Hepatocyte (in vitro differentiated cells): ENCODE results near the gene AGAP1. TPM values are rescaled to one million over a fixed set of nuclear protein-coding genes. Genes with fewer than 3 reads are reported as not detected.

Experiments
- DNase-seq: peaks from one replicate; pipeline ENCODE4 v3.0.0-alpha.2; 2016; ENCODE audit warnings: low spot score
- H2AFZ ChIP-seq: fragments of 200-600 bp; sonication (generic); 2 replicates; pipeline ENCODE4 v1.6.0; 2016; ENCODE audit warnings: antibody characterized with exemption, mild to moderate bottlenecking
- H3K27ac ChIP-seq: fragments of 200-600 bp; sonication (generic); 2 replicates; pipeline ENCODE4 v1.5.1; 2016; ENCODE audit warnings: mild to moderate bottlenecking
- H3K27me3 ChIP-seq: fragments of 200-600 bp; sonication (generic); 2 replicates; pipeline ENCODE4 v1.6.1; 2016
- H3K36me3 ChIP-seq: fragments of 200-600 bp; sonication (generic); replicated peaks from 2 replicates; pipeline ENCODE4 v1.5.1; 2016; ENCODE audit warnings: low read depth; ENCODE audit not compliant: insufficient read depth
- H3K4me1 ChIP-seq: fragments of 200-600 bp; sonication (generic); 2 replicates; pipeline ENCODE4 v1.5.1; 2016; ENCODE audit warnings: mild to moderate bottlenecking, moderate library complexity; ENCODE audit not compliant: insufficient read depth
- H3K4me2 ChIP-seq: fragments of 200-600 bp; sonication (generic); 2 replicates; pipeline ENCODE4 v1.6.0; 2016
- H3K4me3 ChIP-seq: fragments of 200-600 bp; sonication (generic); 2 replicates; pipeline ENCODE4 v1.5.1; 2016; ENCODE audit warnings: mild to moderate bottlenecking
- H3K79me2 ChIP-seq: fragments of 200-600 bp; sonication (generic); 2 replicates; pipeline ENCODE4 v1.6.0; 2017; ENCODE audit warnings: mild to moderate bottlenecking
- H3K9me2 ChIP-seq: fragments of 200-600 bp; sonication (generic); replicated peaks from 2 replicates; pipeline ENCODE4 v1.6.0; 2017; ENCODE audit warnings: mild to moderate bottlenecking; ENCODE audit not compliant: insufficient read depth
- H3K9me3 ChIP-seq: fragments of 200-600 bp; sonication (generic); 2 replicates; pipeline ENCODE4 v1.5.1; 2016; ENCODE audit warnings: low read depth, mild to moderate bottlenecking
- H4K20me1 ChIP-seq: fragments of 200-600 bp; sonication (generic); 2 replicates; pipeline ENCODE4 v1.6.0; 2016; ENCODE audit warnings: mild to moderate bottlenecking; ENCODE audit not compliant: insufficient read depth, poor library complexity, severe bottlenecking
- EZH2 ChIP-seq: fragments of 200-600 bp; sonication (generic); IDR thresholded peaks from 2 replicates; pipeline ENCODE4 v1.6.1; 2016; ENCODE audit warnings: antibody characterized with exemption, mild to moderate bottlenecking, borderline replicate concordance
- EZH2phosphoT487 ChIP-seq: fragments of 200-600 bp; sonication (generic); IDR thresholded peaks from one replicate; pipeline ENCODE4 v1.6.1; 2018; ENCODE audit warnings: antibody characterized with exemption, mild to moderate bottlenecking, low read depth, moderate library complexity; ENCODE audit not compliant: unreplicated experiment, severe bottlenecking
- WGBS: methylation state at CpG from one replicate; pipeline ENCODE4 v1.1.6; 2016; ENCODE audit warnings: low lambda C conversion rate; ENCODE audit errors: missing lambda C conversion rate; 5-methylcytosine and 5-hydroxymethylcytosine counted together
- polyA plus RNA-seq: library from polyadenylated mRNA; unstranded; fragments of >200 nt; fragmentation: Nextera tagmentation; extraction: Ambion mirVana; gene quantifications from 2 replicates; pipeline ENCODE4 v1.2.1, GENCODE V29; 2016
- total RNA-seq: library from RNA; depleted of rRNA; stranded (reverse); fragments of >200 nt; gene quantifications from 2 replicates; pipeline ENCODE4 v1.2.3, GENCODE V29; 2014
- TF ChIP-seq, protein P1 (sequence below): fragments of 200-600 bp; sonication (generic); IDR thresholded peaks from 2 replicates; pipeline ENCODE4 v1.5.1; 2016; ENCODE audit warnings: antibody characterized with exemption, mild to moderate bottlenecking; ENCODE audit not compliant: poor library complexity

Gene AGAP1
- total and polyA plus RNA-seq, 2 experiments from 2014 or later, result 12.1 to 20.0 TPM

- Histone ChIP-seq H3K27ac (no peak overlapping the region), H3K79me2 (no peaks in the 10 kb centered on the region), H3K4me1 (no peaks in the 10 kb centered on the region), H3K9me2 (no peaks in the 10 kb centered on the region), H3K4me2 (no peak overlapping the region), H4K20me1 (no peaks in the 10 kb centered on the region), H3K4me3 (no peak overlapping the region), H3K27me3 (no peaks in the 10 kb centered on the region), H3K9me3 (no peaks in the 10 kb centered on the region), H3K36me3 (no peaks in the 10 kb centered on the region), H2AFZ (no peak overlapping the region)
- 79% methylated on average over 4 of the region's 4 CpGs for WGBS
- TF ChIP-seq EZH2 (no peak), EZH2phosphoT487 (no peak)
- TF ChIP-seq, protein P1, sequence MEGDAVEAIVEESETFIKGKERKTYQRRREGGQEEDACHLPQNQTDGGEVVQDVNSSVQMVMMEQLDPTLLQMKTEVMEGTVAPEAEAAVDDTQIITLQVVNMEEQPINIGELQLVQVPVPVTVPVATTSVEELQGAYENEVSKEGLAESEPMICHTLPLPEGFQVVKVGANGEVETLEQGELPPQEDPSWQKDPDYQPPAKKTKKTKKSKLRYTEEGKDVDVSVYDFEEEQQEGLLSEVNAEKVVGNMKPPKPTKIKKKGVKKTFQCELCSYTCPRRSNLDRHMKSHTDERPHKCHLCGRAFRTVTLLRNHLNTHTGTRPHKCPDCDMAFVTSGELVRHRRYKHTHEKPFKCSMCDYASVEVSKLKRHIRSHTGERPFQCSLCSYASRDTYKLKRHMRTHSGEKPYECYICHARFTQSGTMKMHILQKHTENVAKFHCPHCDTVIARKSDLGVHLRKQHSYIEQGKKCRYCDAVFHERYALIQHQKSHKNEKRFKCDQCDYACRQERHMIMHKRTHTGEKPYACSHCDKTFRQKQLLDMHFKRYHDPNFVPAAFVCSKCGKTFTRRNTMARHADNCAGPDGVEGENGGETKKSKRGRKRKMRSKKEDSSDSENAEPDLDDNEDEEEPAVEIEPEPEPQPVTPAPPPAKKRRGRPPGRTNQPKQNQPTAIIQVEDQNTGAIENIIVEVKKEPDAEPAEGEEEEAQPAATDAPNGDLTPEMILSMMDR, result no peak
- DNase-seq, result no peak
Observed at GRCh38 chr2:236028066-236028465, 534.2 kb downstream of the AGAP1 start.

DNA sequence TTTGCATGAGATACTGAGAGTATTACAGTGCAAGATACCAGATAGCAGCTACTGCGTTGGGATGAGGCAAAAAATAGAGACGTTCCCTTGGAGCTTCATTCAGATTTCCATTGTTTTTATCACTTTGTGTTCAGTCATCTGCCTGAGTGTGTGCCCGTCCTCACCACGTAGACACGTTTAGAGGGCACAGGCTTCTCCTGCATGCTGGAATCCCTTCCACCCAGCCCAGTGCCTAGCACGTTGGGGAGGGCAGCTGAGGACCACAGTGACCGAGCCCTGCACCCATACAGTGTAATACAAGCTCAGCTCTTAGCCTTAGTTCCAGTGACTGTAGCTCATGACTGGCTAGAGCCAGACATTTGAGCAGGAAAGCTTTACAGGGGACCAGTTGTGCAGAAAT lies 539.6 kb downstream of the AGAP1 start:
- Histone ChIP-seq H3K36me3 (no peaks in the 10 kb centered on the region), H3K79me2 (no peaks in the 10 kb centered on the region), H3K4me2 (no peak overlapping the region), H2AFZ (no peak overlapping the region), H4K20me1 (no peaks in the 10 kb centered on the region), H3K27ac (no peak overlapping the region), H3K27me3 (no peaks in the 10 kb centered on the region), H3K4me3 (no peak overlapping the region), H3K9me2 (no peaks in the 10 kb centered on the region), H3K9me3 (no peaks in the 10 kb centered on the region), H3K4me1 (no peaks in the 10 kb centered on the region)
- DNase-seq, result no peak
- 93% methylated on average over 7 of the region's 7 CpGs for WGBS
- no peak for TF ChIP-seq EZH2
- TF ChIP-seq EZH2phosphoT487, result no peak
- TF ChIP-seq, protein P1, result no peak

DNA sequence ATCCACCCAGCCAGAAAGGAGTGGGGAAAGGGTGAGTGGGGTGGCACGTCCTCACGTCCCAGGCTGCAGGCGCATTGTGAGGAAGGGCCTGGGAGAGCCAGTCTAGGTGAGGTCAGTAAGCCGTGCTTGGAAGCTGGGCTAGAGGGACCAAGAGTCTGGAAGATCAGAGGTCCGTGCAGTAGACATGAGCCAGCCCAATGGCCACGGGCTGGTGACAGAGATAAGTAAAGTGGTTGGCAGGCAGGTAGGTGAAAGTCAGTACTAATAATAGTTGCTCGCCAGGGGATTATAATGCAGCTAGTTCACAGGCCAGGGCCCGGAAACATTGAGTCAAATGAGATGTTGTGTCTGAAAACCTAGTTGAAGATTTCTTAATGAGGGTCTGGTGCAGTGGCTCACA lies 541.1 kb downstream of the AGAP1 start:
- no peaks in the 10 kb centered on the region for H3K9me2 ChIP-seq
- no peak overlapping the region for H3K4me3 ChIP-seq
- H4K20me1 ChIP-seq, result no peaks in the 10 kb centered on the region
- no peaks in the 10 kb centered on the region for H3K4me1 ChIP-seq
- H3K4me2 ChIP-seq, result no peak overlapping the region
- TF ChIP-seq, protein P1, result no peak
- TF ChIP-seq EZH2phosphoT487 (no peak), EZH2 (no peak)
- H3K9me3 ChIP-seq, result no peaks in the 10 kb centered on the region
- no peak for DNase-seq
- H2AFZ ChIP-seq, result no peak overlapping the region
- H3K27me3 ChIP-seq, result no peaks in the 10 kb centered on the region
- 90% methylated on average over 8 of the region's 8 CpGs for WGBS
- no peaks in the 10 kb centered on the region for H3K36me3 ChIP-seq
- no peak overlapping the region for H3K27ac ChIP-seq
- no peaks in the 10 kb centered on the region for H3K79me2 ChIP-seq

DNA sequence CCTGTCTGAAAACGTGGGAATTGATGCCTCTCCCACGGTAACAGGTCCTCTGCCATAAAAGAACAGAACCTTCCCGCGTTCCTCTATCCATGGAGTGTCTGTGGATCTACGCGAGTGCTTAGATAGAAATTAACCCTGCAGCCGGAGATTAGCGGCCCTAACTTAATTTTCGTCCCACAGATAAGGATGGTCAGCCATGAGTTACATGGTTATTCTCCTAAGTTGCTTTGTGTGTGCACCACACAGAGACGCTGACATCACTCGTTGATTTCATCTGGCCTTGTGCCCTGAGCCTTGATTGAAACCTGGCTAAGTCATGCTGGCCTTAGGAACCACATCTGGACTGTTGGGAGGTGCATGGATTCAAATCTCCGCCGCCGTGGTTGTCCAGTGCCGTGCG lies 542.2 kb downstream of the AGAP1 start:
- H3K36me3 ChIP-seq, result no peaks in the 10 kb centered on the region
- H3K9me3 ChIP-seq, result no peaks in the 10 kb centered on the region
- no peak overlapping the region for H3K4me2 ChIP-seq
- H3K9me2 ChIP-seq, result no peaks in the 10 kb centered on the region
- H3K4me3 ChIP-seq, result no peak overlapping the region
- 90% methylated on average over 16 of the region's 16 CpGs for WGBS
- no peak overlapping the region for H3K27ac ChIP-seq
- no peaks in the 10 kb centered on the region for H3K4me1 ChIP-seq
- H4K20me1 ChIP-seq, result no peaks in the 10 kb centered on the region
- H2AFZ ChIP-seq, result no peak overlapping the region
- DNase-seq, result no peak
- H3K79me2 ChIP-seq, result no peaks in the 10 kb centered on the region
- no peak for TF ChIP-seq EZH2phosphoT487
- TF ChIP-seq EZH2, result no peak
- TF ChIP-seq, protein P1, result no peak
- H3K27me3 ChIP-seq, result no peaks in the 10 kb centered on the region
